Fibroblast of villous mesenchyme (primary cell): ENCODE data around the gene STUM. TPM values are rescaled to one million over a fixed set of nuclear protein-coding genes. Genes with fewer than 3 reads are reported as not detected.

Experiments used
- DNase-seq: peaks from one replicate; pipeline ENCODE4 v3.0.0-alpha.2; 2010; ENCODE audit warnings: low read depth
- H3K4me3 ChIP-seq: 2 replicates; pipeline ENCODE4 v1.5.1; 2011; ENCODE audit warnings: low read depth, mild to moderate bottlenecking, low read length
- CTCF ChIP-seq: IDR thresholded peaks from 2 replicates; pipeline ENCODE4 v1.5.1; 2012; ENCODE audit warnings: low read depth, mild to moderate bottlenecking, low read length; ENCODE audit not compliant: insufficient read depth
- total RNA-seq: library from RNA; depleted of rRNA; stranded (reverse); fragments of >200 nt; gene quantifications from 2 replicates; pipeline ENCODE4 v1.2.3, GENCODE V29; 2012

The STUM gene
- total RNA-seq, 1 donor, result under 0.01 TPM

- H3K4me3 ChIP-seq, result no peak overlapping the region
These were observed 26.8 kb downstream of the STUM start for GRCh38 chr1:226575436-226575720.

GRCh38 chr1:226575739-226576378, 27.3 kb downstream of the STUM start:
- no peak for DNase-seq
- TF ChIP-seq CTCF, result no peak
- no peak overlapping the region for H3K4me3 ChIP-seq

More at GRCh38 chr1:226575436-226575720, 26.8 kb downstream of the STUM start:
- DNase-seq, result no peak
- no peak for TF ChIP-seq CTCF

DNA sequence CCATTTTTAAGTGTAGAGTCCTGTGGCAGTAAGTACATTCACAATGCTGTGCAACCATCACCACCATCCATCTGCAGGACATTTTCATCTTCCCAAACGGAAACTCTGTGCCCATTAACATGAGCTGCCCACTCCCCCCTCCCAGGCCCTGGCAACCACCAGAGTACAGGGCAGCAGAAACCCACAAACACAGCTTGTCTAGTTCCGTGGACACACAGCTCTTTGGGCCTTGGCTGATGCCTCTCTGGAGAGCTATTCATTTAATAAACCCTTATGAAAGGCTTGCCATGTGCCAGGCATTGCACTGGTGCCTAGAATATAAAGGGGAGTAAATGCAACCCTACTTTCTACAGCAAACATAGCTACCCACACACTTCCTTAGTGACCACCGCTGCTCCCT, 28.0 kb downstream of the STUM start:
- no peak for DNase-seq
- H3K4me3 ChIP-seq, result no peak overlapping the region
- no peak for TF ChIP-seq CTCF

GRCh38 chr1:226577401-226578180, 29.0 kb downstream of the STUM start:
- DNase-seq, result no peak
- no peak overlapping the region for H3K4me3 ChIP-seq
- TF ChIP-seq CTCF, result no peak

DNA sequence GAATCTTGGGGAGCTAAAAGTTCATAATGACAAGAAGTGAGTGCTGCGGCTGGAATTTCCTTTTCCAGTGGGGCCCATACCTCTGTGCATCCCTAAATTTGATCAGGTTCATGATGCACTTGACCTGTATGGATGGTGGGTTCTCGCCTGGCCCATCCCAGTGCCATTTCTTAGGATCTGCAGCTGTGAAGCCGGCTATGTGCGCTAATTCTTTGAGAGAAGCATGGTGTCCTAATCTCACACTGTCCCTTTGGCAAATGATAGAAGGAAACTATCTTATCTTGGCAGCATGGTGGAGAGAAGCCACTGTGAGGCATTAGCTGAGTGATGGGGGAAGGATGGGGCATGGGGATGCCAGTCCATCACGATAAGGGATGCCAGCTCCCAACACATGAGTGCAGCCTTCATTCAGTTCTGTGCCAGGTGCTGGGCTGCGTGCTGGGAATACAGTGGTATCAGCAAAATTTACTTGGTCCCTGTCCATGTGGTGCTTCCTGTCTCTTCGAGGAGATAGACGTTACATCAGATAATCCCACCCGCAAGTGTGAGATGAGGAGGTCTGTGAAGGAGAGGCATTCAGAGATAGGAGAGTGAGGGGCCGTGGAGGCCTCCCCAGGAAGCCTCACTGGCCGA, 30.5 kb downstream of the STUM start:
- no peak for TF ChIP-seq CTCF
- DNase-seq, result no peak
- no peak overlapping the region for H3K4me3 ChIP-seq

- no peak for TF ChIP-seq CTCF
- H3K4me3 ChIP-seq, result no peak overlapping the region
These were observed 31.3 kb downstream of the STUM start for GRCh38 chr1:226579781-226580323.

More at GRCh38 chr1:226579781-226580323, 31.3 kb downstream of the STUM start:
- no peak for DNase-seq
